ENCODE measurements around the gene SNU13. TPM values are rescaled to one million over a fixed set of nuclear protein-coding genes. Genes with fewer than 3 reads are reported as not detected.

Gene SNU13
- total RNA-seq, 1 experiment from 2014 or later: 203 TPM

- no peak overlapping the region for H2AFZ ChIP-seq (ENCODE audit: low read length)
- peak overlapping the region; percentile 55 for H3K4me2 ChIP-seq (ENCODE audit: insufficient read depth, insufficient read length, low read length)
- no CpG with 5 or more reads among the region's 50 CpGs for WGBS (ENCODE audit: extremely low coverage, insufficient read length, low lambda C conversion rate)
These were observed 6.4 kb downstream of the SNU13 start for GRCh38 chr22:41682033-41682807.

More at GRCh38 chr22:41682033-41682807, 6.4 kb downstream of the SNU13 start:
- Mint-ChIP-seq H3K9me3 (no peaks in the 10 kb centered on the region), H3K4me3 (peak overlapping the region; percentile 97 to 99), H3K4me1 (peaks cover 2% of the 10 kb centered on the region in 2 experiments; a peak in 3 of 4 replicates), H3K27me3 (ENCODE audit: low read depth) (no peaks in the 10 kb centered on the region), H3K27ac (peak overlapping the region; percentile 14 to 99 (median 98); a peak in 5 of 7 replicates), H3K36me3 (ENCODE audit: insufficient read depth in 1 of 3, low read depth in 3 of 3) (peaks cover 28 to 38% (median 29%) of the 10 kb centered on the region in 3 experiments; a peak in 6 of 7 replicates)
- Histone ChIP-seq H3K9me3 (ENCODE audit: control insufficient read depth, low read depth, low read length) (no peaks in the 10 kb centered on the region), H4K91ac (ENCODE audit: insufficient read length, low read depth, low read length) (no peak overlapping the region), H3K18ac (ENCODE audit: insufficient read length, low read depth, low read length) (peak overlapping the region; percentile 49), H3K79me2 (ENCODE audit: insufficient read depth, low read length) (peaks cover 20% of the 10 kb centered on the region; the same call in 1 of the 2 replicates), H4K8ac (replicated peaks; ENCODE audit: insufficient read length, low read depth, low read length) (no peak overlapping the region), H3K56ac (ENCODE audit: insufficient read length, low read depth, low read length) (no peak overlapping the region), H3K9ac (ENCODE audit: extremely low read depth, insufficient read length, low read length) (peak overlapping the region; percentile 60), H3K23ac (ENCODE audit: insufficient read length, low read depth, low read length) (no peak overlapping the region), H3K14ac (ENCODE audit: insufficient read depth, low read length) (no peak overlapping the region), H2BK120ac (ENCODE audit: low read depth, low read length, poor library complexity, severe bottlenecking) (no peak overlapping the region), H2BK20ac (ENCODE audit: low read depth, low read length, poor library complexity, severe bottlenecking) (no peak overlapping the region), H4K5ac (ENCODE audit: insufficient read length, low read depth, low read length) (no peak overlapping the region), H2BK5ac (ENCODE audit: insufficient read length, low read length) (no peak overlapping the region), H3K4ac (ENCODE audit: low read depth, low read length) (no peak overlapping the region), H3K79me1 (ENCODE audit: insufficient read depth, low read depth, low read length, poor library complexity, severe bottlenecking) (peaks cover 4% of the 10 kb centered on the region), H3K27me3 (ENCODE audit: insufficient read depth, low read length) (no peaks in the 10 kb centered on the region), H3T11ph (ENCODE audit: low read length) (no peak overlapping the region), H4K20me1 (ENCODE audit: control insufficient read depth, insufficient read depth, insufficient read length) (no peaks in the 10 kb centered on the region), H3K23me2 (ENCODE audit: insufficient read length, low read depth, low read length, poor library complexity, severe bottlenecking) (peaks cover 5% of the 10 kb centered on the region), H2BK15ac (ENCODE audit: low read depth, low read length) (no peak overlapping the region), H2BK12ac (ENCODE audit: insufficient read length, low read depth, low read length) (no peak overlapping the region), H3K27ac (ENCODE audit: insufficient read length, low read depth, low read length) (no peak overlapping the region), H3K4me1 (ENCODE audit: insufficient read depth, low read length) (no peaks in the 10 kb centered on the region), H2AK5ac (ENCODE audit: insufficient read length, low read length) (no peak overlapping the region)
- TF ChIP-seq CTCF (conservative IDR thresholded peaks at IDR 0.05): no peak
- DNase-seq: peak; percentile 86

Data from H9 (cell line).